ENCODE measurements around the gene SPG7.

- no peak for TF ChIP-seq CTCF (IDR thresholded peaks at IDR 0.05)
- no peak for TF ChIP-seq POLR2A (IDR thresholded peaks at IDR 0.05)
Measured at GRCh38 chr16:89547860-89548259, 39.7 kb downstream of the SPG7 start.

Data from heart left ventricle (tissue), 13 donors.